H1 (cell line): ENCODE data around the gene GIPC1. TPM values are rescaled to one million over a fixed set of nuclear protein-coding genes. Genes with fewer than 3 reads are reported as not detected.
"Not testable (repeated sequence)": the region's sequence is repeated elsewhere in the genome, so short reads cannot be mapped to it uniquely, and the experiment has no call there.

Experiments used
- CTCF ChIA-PET: fragments of 300-600 bp; sonication (Branson Sonifier 250); formaldehyde crosslinking; loops from one replicate; lab custom pipeline; 2021; ENCODE audit not compliant: partially characterized antibody; lab: Charles Lee
- POLR2A ChIA-PET: fragments of 300-600 bp; sonication (Branson Sonifier 250); formaldehyde crosslinking; loops from one replicate; lab custom pipeline; 2021; ENCODE audit warnings: inconsistent platforms; ENCODE audit not compliant: partially characterized antibody; lab: Charles Lee
- DNase-seq, 2 experiments: peaks; one replicate each; pipeline versions ENCODE4 v3.0.0 to v3.0.0-alpha.2; 2010 to 2022; ENCODE audit warnings: low spot score in 2 of 2, low read depth in 1 of 2, mixed read lengths in 1 of 2
- FAIRE-seq: peaks from 2 replicates; lab custom pipeline; 2011; peaks lifted over from hg19 to GRCh38; lab: Jason Lieb, UNC
- H2AFZ ChIP-seq: 2 replicates; pipeline ENCODE4 v1.8.1; 2012; ENCODE audit warnings: low read length, inconsistent platforms
- H2AK5ac ChIP-seq: 2 replicates; pipeline ENCODE4 v1.6.1; 2013; ENCODE audit warnings: low read depth, low read length
- H2BK120ac ChIP-seq: replicated peaks from 2 replicates; pipeline ENCODE3; 2013; ENCODE audit warnings: low read depth, low read length, inconsistent platforms
- H2BK12ac ChIP-seq: 2 replicates; pipeline ENCODE4 v1.6.1; 2013; ENCODE audit warnings: low read depth, low read length
- H2BK15ac ChIP-seq: 2 replicates; pipeline ENCODE4 v1.6.1; 2013; ENCODE audit warnings: low read length
- H2BK20ac ChIP-seq: 2 replicates; pipeline ENCODE4 v1.6.1; 2013; ENCODE audit warnings: low read length
- H2BK5ac ChIP-seq: 2 replicates; pipeline ENCODE4 v1.6.1; 2013; ENCODE audit warnings: low read depth, low read length
- H3K14ac ChIP-seq: 2 replicates; pipeline ENCODE4 v1.6.1; 2013; ENCODE audit warnings: inconsistent platforms; ENCODE audit not compliant: insufficient read length
- H3K18ac ChIP-seq: 2 replicates; pipeline ENCODE4 v1.6.1; 2013; ENCODE audit warnings: low read length; ENCODE audit errors: extremely low read depth
- H3K23ac ChIP-seq: 2 replicates; pipeline ENCODE4 v1.6.1; 2013; ENCODE audit warnings: inconsistent platforms; ENCODE audit not compliant: insufficient read length
- H3K23me2 ChIP-seq: 2 replicates; pipeline ENCODE4 v1.6.1; 2013; ENCODE audit warnings: low read depth, low read length
- H3K27ac ChIP-seq: 2 replicates; pipeline ENCODE4 v1.6.1; 2011; ENCODE audit warnings: low read depth, low read length, inconsistent platforms
- H3K27me3 ChIP-seq, 4 experiments: replicated peaks in 1 of 4; 1 replicate in 1 of 4; 2 replicates in 3 of 4; pipeline versions ENCODE4 v1.6.1 to v1.8.1; 2011 to 2013; ENCODE audit warnings: low read length in 3 of 4, mild to moderate bottlenecking in 3 of 4, inconsistent platforms in 2 of 4, mixed read lengths in 2 of 4, moderate library complexity in 1 of 4; ENCODE audit not compliant: control insufficient read depth in 3 of 4, insufficient read depth in 3 of 4; ENCODE audit errors: extremely low read depth in 1 of 4
- H3K36me3 ChIP-seq, 4 experiments: 2 replicates each; pipeline versions ENCODE4 v1.6.1 to v1.8.1; 2011 to 2013; ENCODE audit warnings: mild to moderate bottlenecking in 4 of 4, low read length in 3 of 4, moderate library complexity in 2 of 4, control low read depth in 1 of 4, inconsistent platforms in 1 of 4; ENCODE audit not compliant: insufficient read depth in 4 of 4, control insufficient read depth in 2 of 4
- H3K4ac ChIP-seq: replicated peaks from 2 replicates; pipeline ENCODE3; 2013; ENCODE audit warnings: low read length, low read depth, mixed read lengths, inconsistent platforms; ENCODE audit not compliant: insufficient read length
- H3K4me1 ChIP-seq, 4 experiments: replicated peaks in 1 of 4; 1 replicate in 1 of 4; 2 replicates in 3 of 4; pipeline versions ENCODE4 v1.6.1 to v1.8.1; 2011 to 2013; ENCODE audit warnings: low read length in 3 of 4, inconsistent platforms in 2 of 4, mixed read lengths in 1 of 4; ENCODE audit not compliant: insufficient read depth in 4 of 4, control insufficient read depth in 3 of 4
- H3K4me2 ChIP-seq, 2 experiments: 2 replicates each; pipeline versions ENCODE4 v1.6.1 to v1.8.1; 2011 to 2013; ENCODE audit warnings: low read depth in 2 of 2, low read length in 2 of 2, control low read depth in 1 of 2, inconsistent platforms in 1 of 2, mild to moderate bottlenecking in 1 of 2; ENCODE audit not compliant: insufficient read depth in 1 of 2
- H3K4me3 ChIP-seq, 4 experiments: fragments of 200-600, 300-600 bp in 1 of 4; sonication (generic), shearing (Covaris generic), sonication (Bioruptor Twin) in 1 of 4; 2 replicates each; pipeline versions ENCODE4 v1.5.1 to v1.8.1; 2011 to 2016; ENCODE audit warnings: low read length in 4 of 4, low read depth in 3 of 4, control low read depth in 2 of 4, inconsistent platforms in 2 of 4, mild to moderate bottlenecking in 2 of 4, mixed read lengths in 1 of 4, moderate library complexity in 1 of 4; ENCODE audit not compliant: insufficient read depth in 2 of 4; ENCODE audit errors: extremely low read depth in 1 of 4
- H3K56ac ChIP-seq: replicated peaks from 2 replicates; pipeline ENCODE3; 2013; ENCODE audit warnings: low read depth, mild to moderate bottlenecking, mixed read lengths, low read length, inconsistent platforms; ENCODE audit not compliant: insufficient read length
- H3K79me1 ChIP-seq: 2 replicates; pipeline ENCODE4 v1.6.1; 2013; ENCODE audit warnings: low read depth, low read length, control low read depth
- H3K79me2 ChIP-seq, 2 experiments: 2 replicates each; pipeline versions ENCODE4 v1.6.1 to v1.8.1; 2012 to 2013; ENCODE audit warnings: low read length in 2 of 2, mild to moderate bottlenecking in 2 of 2, inconsistent platforms in 1 of 2; ENCODE audit not compliant: insufficient read depth in 2 of 2, control insufficient read depth in 1 of 2
- H3K9ac ChIP-seq, 4 experiments: replicated peaks in 1 of 4; 1 replicate in 1 of 4; 2 replicates in 3 of 4; pipeline versions ENCODE4 v1.6.1 to v1.8.1; 2011 to 2013; ENCODE audit warnings: low read depth in 3 of 4, low read length in 3 of 4, control low read depth in 2 of 4, mild to moderate bottlenecking in 2 of 4, moderate library complexity in 2 of 4, inconsistent platforms in 1 of 4; ENCODE audit errors: extremely low read depth in 1 of 4
- H3K9me3 ChIP-seq, 2 experiments: 2 replicates each; pipeline versions ENCODE4 v1.6.1 to v1.8.1; 2012 to 2013; ENCODE audit warnings: mild to moderate bottlenecking in 2 of 2, moderate library complexity in 2 of 2, control low read depth in 1 of 2, inconsistent platforms in 1 of 2, low read depth in 1 of 2, low read length in 1 of 2, mixed read lengths in 1 of 2; ENCODE audit not compliant: insufficient read depth in 2 of 2
- H4K20me1 ChIP-seq, 2 experiments: replicated peaks in 1 of 2; 2 replicates each; pipeline versions ENCODE3 to v1.8.1; 2011 to 2013; ENCODE audit warnings: inconsistent platforms in 2 of 2, low read length in 2 of 2, mild to moderate bottlenecking in 1 of 2; ENCODE audit not compliant: insufficient read depth in 2 of 2, control insufficient read depth in 1 of 2
- H4K5ac ChIP-seq: 2 replicates; pipeline ENCODE4 v1.6.1; 2013; ENCODE audit warnings: low read length, low read depth, mixed read lengths, inconsistent platforms; ENCODE audit not compliant: insufficient read length
- H4K8ac ChIP-seq: 2 replicates; pipeline ENCODE4 v1.8.0; 2013; ENCODE audit warnings: mild to moderate bottlenecking, moderate library complexity, low read length, inconsistent platforms; ENCODE audit not compliant: insufficient read depth; ENCODE audit errors: extremely low read depth
- H4K91ac ChIP-seq: replicated peaks from 2 replicates; pipeline ENCODE3; 2013; ENCODE audit warnings: low read length, mixed read lengths, inconsistent platforms; ENCODE audit not compliant: insufficient read length
- BACH1 ChIP-seq: IDR thresholded peaks from 2 replicates; pipeline ENCODE4 v1.6.1; 2012; ENCODE audit warnings: low read length, improper control_type of control experiment
- BCL11A ChIP-seq, 2 experiments: IDR thresholded peaks; one replicate each; pipeline ENCODE4 v1.6.1; 2011; ENCODE audit warnings: low read depth in 2 of 2, low read length in 2 of 2, mild to moderate bottlenecking in 2 of 2
- CBX5 ChIP-seq: fragments of 300-800, 300-1000 bp; sonication (generic); IDR thresholded peaks from 2 replicates; pipeline ENCODE4 v1.7.1; 2016; ENCODE audit warnings: antibody characterized with exemption, low read length, low read depth
- CEBPB ChIP-seq: IDR thresholded peaks from 2 replicates; pipeline ENCODE4 v1.6.1; 2012; ENCODE audit warnings: low read depth, low read length
- EP300 ChIP-seq, 2 experiments: IDR thresholded peaks; 1 replicate in 1 of 2; 2 replicates in 1 of 2; pipeline ENCODE4 v1.6.1; 2011 to 2012; ENCODE audit warnings: low read depth in 2 of 2, low read length in 2 of 2, mild to moderate bottlenecking in 2 of 2, borderline replicate concordance in 1 of 2, inconsistent platforms in 1 of 2, moderate library complexity in 1 of 2
- MAX ChIP-seq: IDR thresholded peaks from 2 replicates; pipeline ENCODE4 v1.6.1; 2012; ENCODE audit warnings: inconsistent platforms
- SRF ChIP-seq: IDR thresholded peaks from 2 replicates; pipeline ENCODE4 v1.6.1; 2011; ENCODE audit warnings: mild to moderate bottlenecking, low read depth, low read length, moderate library complexity
- WGBS, 2 experiments: shearing (Covaris generic) in 1 of 2; methylation state at CpG; one replicate each; pipeline versions ENCODE4 v1.1.6 to v1.1.7; 2013 to 2015; ENCODE audit warnings: low lambda C conversion rate in 2 of 2, mixed read lengths in 2 of 2, inconsistent platforms in 1 of 2, low coverage in 1 of 2, missing lambda C conversion rate in 1 of 2; ENCODE audit not compliant: insufficient replicate concordance in 2 of 2, insufficient coverage in 1 of 2, insufficient read length in 1 of 2; ENCODE audit errors: extremely low coverage in 1 of 2, missing lambda C conversion rate in 1 of 2; 5-methylcytosine and 5-hydroxymethylcytosine counted together
- polyA plus RNA-seq, 7 experiments: library from polyadenylated mRNA; depleted of rRNA in 3 of 7; stranded (reverse) in 5 of 7; unstranded in 2 of 7; fragments of >200 nt in 5 of 7; fragments of 200-250 nt in 2 of 7; gene quantifications; 1 replicate in 5 of 7; 2 replicates in 1 of 7; 4 replicates in 1 of 7; pipeline versions ENCODE4 v1.2.1 to v1.2.3, GENCODE V29; 2011 to 2013; ENCODE audit warnings: missing spikeins in 2 of 7, mixed read lengths in 2 of 7
- total RNA-seq: library from RNA; stranded (reverse); fragmentation: NEBNext Ultra II Directional; extraction: Animal tissue kit (Norgen Biotek cat#: 25700); gene quantifications from 2 replicates; pipeline ENCODE4 v1.2.1, GENCODE V29; 2021

Gene GIPC1
- total and polyA plus RNA-seq, 2 of the 8 experiments (the other 6 are each of a cell fraction or from before 2014, with no cell fraction given): 65.6 to 72.0 TPM

- TF ChIP-seq EP300 (IDR thresholded peaks at IDR 0.05; ENCODE audit: borderline replicate concordance in 1 of 2, low read depth in 2 of 2, low read length in 2 of 2) (no peak), MAX (no peak), BACH1 (no peak), CBX5 (no peak), BCL11A (IDR thresholded peaks at IDR 0.05; ENCODE audit: low read depth in 2 of 2, low read length in 2 of 2) (no peak), SRF (no peak), CEBPB (no peak)
These were observed 46.9 kb upstream of the GIPC1 start (continued) for GRCh38 chr19:14542711-14543328.

GRCh38 chr19:14541979-14542378 lies 46.1 kb upstream of the GIPC1 start:
- H3K14ac ChIP-seq, H2BK5ac ChIP-seq, H3K27ac ChIP-seq, H2BK20ac ChIP-seq, H4K5ac ChIP-seq, H3K4me3 ChIP-seq, H4K8ac ChIP-seq, FAIRE-seq, POLR2A ChIA-PET, H2AFZ ChIP-seq, H2BK12ac ChIP-seq, H3K27me3 ChIP-seq, H3K4me2 ChIP-seq, H3K4ac ChIP-seq, DNase-seq, H3K56ac ChIP-seq, H3K4me1 ChIP-seq, H3K23me2 ChIP-seq, H3K36me3 ChIP-seq, H2AK5ac ChIP-seq, H3K9ac ChIP-seq, H2BK15ac ChIP-seq, H4K91ac ChIP-seq, H2BK120ac ChIP-seq, H3K23ac ChIP-seq, H3K9me3 ChIP-seq, H3K18ac ChIP-seq: not testable (repeated sequence)
- Histone ChIP-seq H3K79me2 (peaks cover 0 to 41% of the 10 kb centered on the region in 2 experiments; a peak in 2 of 4 replicates), H3K79me1 (peaks cover 30% of the 10 kb centered on the region), H4K20me1 (peaks cover 8 to 25% of the 10 kb centered on the region in 2 experiments)
- CTCF ChIA-PET: interaction anchor here (0.6 to 1.0 kb wide), 2 partner anchors 37 to 61 kb away, joined by 3 to 4 read pairs; no protein-coding TSS in a partner anchor
- WGBS, 2 experiments: 82% methylated on average over 5 of the region's 5 CpGs; no CpG with 5 or more reads in 1 of the 2 experiments
